Fibroblast of mammary gland (primary cell): Measurements from ENCODE around the gene AKAP9.
"Not testable (repeated sequence)": the region's sequence is repeated elsewhere in the genome, so short reads cannot be mapped to it uniquely, and the experiment has no call there.

ENCODE experiments used
- DNase-seq: peaks from one replicate; pipeline ENCODE4 v3.0.0-alpha.2; 2010; ENCODE audit warnings: low read depth
- H3K4me3 ChIP-seq: 2 replicates; pipeline ENCODE4 v1.5.1; 2011; ENCODE audit warnings: low read depth, mild to moderate bottlenecking, low read length, moderate library complexity; ENCODE audit not compliant: control insufficient read depth
- CTCF ChIP-seq: conservative IDR thresholded peaks from 2 replicates; pipeline ENCODE4 v1.5.1; 2011; ENCODE audit warnings: low read depth, low read length, inconsistent platforms; ENCODE audit not compliant: control insufficient read depth, insufficient read depth

Gene AKAP9

GRCh38 chr7:91940572-91941341 lies at the start of gene AKAP9:
TSS of gene AKAP9 (plus strand) at chr7:91940862. CDS start at chr7:91941100, 238 bp downstream.
- DNase-seq, result peak; percentile 61
- TF ChIP-seq CTCF, result no peak

GRCh38 chr7:91892099-91892705 lies 48.5 kb upstream of the AKAP9 start:
- DNase-seq, result no peak
- no peak for TF ChIP-seq CTCF
- H3K4me3 ChIP-seq, result no peak overlapping the region

More at GRCh38 chr7:91940572-91941341, at the start of gene AKAP9:
- peak within 1 kb of the TSS; percentile 95 for H3K4me3 ChIP-seq

GRCh38 chr7:91892821-91893340 lies 47.8 kb upstream of the AKAP9 start:
- TF ChIP-seq CTCF, result no peak
- peak; percentile 32 for DNase-seq
- H3K4me3 ChIP-seq, result no peak overlapping the region

- H3K4me3 ChIP-seq, DNase-seq: not testable (repeated sequence)
These were observed 47.0 kb upstream of the AKAP9 start for GRCh38 chr7:91893699-91894098.

GRCh38 chr7:91894781-91895480 lies 45.7 kb upstream of the AKAP9 start:
- no peak for TF ChIP-seq CTCF
- no peak for DNase-seq
- H3K4me3 ChIP-seq, result no peak overlapping the region

- no peak for TF ChIP-seq CTCF
These were observed 42.2 kb upstream of the AKAP9 start for GRCh38 chr7:91898240-91898992.

More at GRCh38 chr7:91898240-91898992, 42.2 kb upstream of the AKAP9 start:
- no peak for DNase-seq
- no peak overlapping the region for H3K4me3 ChIP-seq
